Muscle of back (tissue), 11 donors: Measurements from ENCODE around the gene SLC13A3. TPM values are rescaled to one million over a fixed set of nuclear protein-coding genes. Genes with fewer than 3 reads are reported as not detected.

ENCODE experiments used
- DNase-seq, 3 donors: peaks; one replicate each; pipeline versions ENCODE4 v3.0.0 to v3.0.0-alpha.2; 2013
- polyA plus RNA-seq, 10 donors: library from polyadenylated mRNA; unstranded; fragments of 120-200 nt; gene quantifications; one replicate each; pipeline ENCODE4 v1.2.1, GENCODE V29; 2013; ENCODE audit not compliant: insufficient read length in 10 of 10

Gene SLC13A3
- polyA plus RNA-seq, 10 donors, result 2.2 to 4.8 (median 3.3) TPM

GRCh38 chr20:46559001-46559400, 92.3 kb downstream of the SLC13A3 start:
- no peak for DNase-seq

- peak in 1 of 3 donors; percentile 37 for DNase-seq
These were observed 92.7 kb downstream of the SLC13A3 start for GRCh38 chr20:46558511-46558959.

GRCh38 chr20:46557231-46557956, 93.9 kb downstream of the SLC13A3 start:
- DNase-seq, result no peak

- DNase-seq, result no peak
These were observed 95.8 kb downstream of the SLC13A3 start for GRCh38 chr20:46555370-46555956.

GRCh38 chr20:46554828-46555227, 96.4 kb downstream of the SLC13A3 start:
- DNase-seq, result no peak

- no peak for DNase-seq
These were observed 97.3 kb downstream of the SLC13A3 start for GRCh38 chr20:46553926-46554325.

GRCh38 chr20:46552460-46553420, 98.5 kb downstream of the SLC13A3 start:
- no peak for DNase-seq

- no peak for DNase-seq
These were observed 99.5 kb downstream of the SLC13A3 start for GRCh38 chr20:46551522-46552381.

GRCh38 chr20:46550461-46550860, 100.8 kb downstream of the SLC13A3 start, which contains the start of gene OCSTAMP:
Gene OCSTAMP, minus strand, starts transcription at chr20:46550654. Its CDS starts 94 bp downstream, at chr20:46550560.
- DNase-seq, result no peak

- DNase-seq, result no peak
These were observed 101.9 kb downstream of the SLC13A3 start for GRCh38 chr20:46549188-46549972.

GRCh38 chr20:46548688-46549087, 102.6 kb downstream of the SLC13A3 start:
- DNase-seq, result no peak

GRCh38 chr20:46547995-46548394, 103.3 kb downstream of the SLC13A3 start:
- no peak for DNase-seq

- no peak for DNase-seq
These were observed 104.3 kb downstream of the SLC13A3 start for GRCh38 chr20:46546936-46547335.

- DNase-seq, result no peak
These were observed 105.0 kb downstream of the SLC13A3 start for GRCh38 chr20:46546298-46546697.

- DNase-seq, result no peak
These were observed 105.5 kb downstream of the SLC13A3 start for GRCh38 chr20:46545827-46546138.

GRCh38 chr20:46545077-46545826, 106.0 kb downstream of the SLC13A3 start:
- DNase-seq, result no peak

GRCh38 chr20:46544576-46544975, 106.7 kb downstream of the SLC13A3 start:
- DNase-seq, result no peak

- DNase-seq, result no peak
These were observed 107.3 kb downstream of the SLC13A3 start for GRCh38 chr20:46543959-46544358.

GRCh38 chr20:46543033-46543432, 108.2 kb downstream of the SLC13A3 start:
- no peak for DNase-seq
